Upper lobe of right lung (tissue), 1 donor: Measurements from ENCODE around the gene KRR1. TPM values are rescaled to one million over a fixed set of nuclear protein-coding genes. Genes with fewer than 3 reads are reported as not detected.

Source experiments
- ATAC-seq: fragments of 200-7000 bp; cut with Tn5 transposase; one replicate; pipeline ENCODE4 v1.9.1; 2020; ENCODE audit warnings: mild to moderate bottlenecking, moderate library complexity
- DNase-seq: peaks from one replicate; pipeline ENCODE4 v3.0.0-alpha.2; 2020
- H3K27ac ChIP-seq: fragments of 200-600 bp; one replicate; pipeline ENCODE4 v1.8.0; 2022
- H3K27me3 ChIP-seq: fragments of 200-600 bp; one replicate; pipeline ENCODE4 v1.8.0; 2022; ENCODE audit warnings: mild to moderate bottlenecking
- H3K36me3 ChIP-seq: fragments of 200-600 bp; one replicate; pipeline ENCODE4 v1.8.0; 2022
- H3K4me1 ChIP-seq: fragments of 200-600 bp; one replicate; pipeline ENCODE4 v1.8.0; 2022
- H3K4me3 ChIP-seq: fragments of 200-600 bp; one replicate; pipeline ENCODE4 v1.8.0; 2022; ENCODE audit warnings: mild to moderate bottlenecking
- H3K9me3 ChIP-seq: fragments of 200-600 bp; one replicate; pipeline ENCODE4 v1.8.0; 2022
- intact Hi-C: fragments of 100-400 bp; cut with DNase I; formaldehyde crosslinking; loops from one replicate; pipeline ENCODE4 v1.11.0; 2022
- total RNA-seq: library from RNA; stranded (reverse); fragmentation: NEBNext Ultra II Directional; extraction: Animal tissue kit (Norgen Biotek cat#: 25700); gene quantifications from one replicate; pipeline ENCODE4 v1.2.1, GENCODE V29; 2021
- TF ChIP-seq, protein P1 (sequence below): fragments of 200-600 bp; IDR thresholded peaks from one replicate; pipeline ENCODE4 v1.8.0; 2022; ENCODE audit warnings: antibody characterized with exemption
- donor health status: DM: no; HTN: yes; CAD: no; lungs with severe emphysema.

KRR1 gene
- total RNA-seq, 1 donor from 2014 or later: 45.3 TPM

DNA sequence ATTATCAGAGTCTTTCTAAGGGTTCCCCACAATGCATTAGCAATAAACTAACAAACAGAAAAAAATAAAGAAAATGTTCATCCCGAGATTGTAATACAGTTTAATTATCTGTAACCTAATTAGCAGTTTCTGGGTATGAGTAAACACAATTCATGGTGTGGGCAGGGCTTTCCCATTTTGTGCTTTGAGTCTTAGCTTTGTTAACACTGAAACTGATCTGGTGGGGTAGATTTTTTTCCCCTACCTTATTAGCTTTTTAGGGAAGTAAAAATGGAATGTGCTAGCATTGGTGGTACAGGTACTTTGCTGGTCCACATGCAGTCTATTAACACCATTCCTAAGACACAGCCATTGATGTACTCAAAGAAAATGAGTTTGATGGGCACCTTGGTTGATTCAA, 18.4 kb upstream of the KRR1 start:
- Histone ChIP-seq H3K4me3 (no peak overlapping the region), H3K36me3 (no peaks in the 10 kb centered on the region), H3K27me3 (no peaks in the 10 kb centered on the region), H3K4me1 (no peaks in the 10 kb centered on the region), H3K9me3 (no peaks in the 10 kb centered on the region), H3K27ac (no peak overlapping the region)
- DNase-seq (no peak), ATAC-seq (no peak)
- TF ChIP-seq, protein P1, sequence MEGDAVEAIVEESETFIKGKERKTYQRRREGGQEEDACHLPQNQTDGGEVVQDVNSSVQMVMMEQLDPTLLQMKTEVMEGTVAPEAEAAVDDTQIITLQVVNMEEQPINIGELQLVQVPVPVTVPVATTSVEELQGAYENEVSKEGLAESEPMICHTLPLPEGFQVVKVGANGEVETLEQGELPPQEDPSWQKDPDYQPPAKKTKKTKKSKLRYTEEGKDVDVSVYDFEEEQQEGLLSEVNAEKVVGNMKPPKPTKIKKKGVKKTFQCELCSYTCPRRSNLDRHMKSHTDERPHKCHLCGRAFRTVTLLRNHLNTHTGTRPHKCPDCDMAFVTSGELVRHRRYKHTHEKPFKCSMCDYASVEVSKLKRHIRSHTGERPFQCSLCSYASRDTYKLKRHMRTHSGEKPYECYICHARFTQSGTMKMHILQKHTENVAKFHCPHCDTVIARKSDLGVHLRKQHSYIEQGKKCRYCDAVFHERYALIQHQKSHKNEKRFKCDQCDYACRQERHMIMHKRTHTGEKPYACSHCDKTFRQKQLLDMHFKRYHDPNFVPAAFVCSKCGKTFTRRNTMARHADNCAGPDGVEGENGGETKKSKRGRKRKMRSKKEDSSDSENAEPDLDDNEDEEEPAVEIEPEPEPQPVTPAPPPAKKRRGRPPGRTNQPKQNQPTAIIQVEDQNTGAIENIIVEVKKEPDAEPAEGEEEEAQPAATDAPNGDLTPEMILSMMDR: no peak
- intact Hi-C loops: loop anchor here (10.0 kb wide), 1 partner anchor 505 kb away; the partner anchor contains the start of gene PHLDA1

DNA sequence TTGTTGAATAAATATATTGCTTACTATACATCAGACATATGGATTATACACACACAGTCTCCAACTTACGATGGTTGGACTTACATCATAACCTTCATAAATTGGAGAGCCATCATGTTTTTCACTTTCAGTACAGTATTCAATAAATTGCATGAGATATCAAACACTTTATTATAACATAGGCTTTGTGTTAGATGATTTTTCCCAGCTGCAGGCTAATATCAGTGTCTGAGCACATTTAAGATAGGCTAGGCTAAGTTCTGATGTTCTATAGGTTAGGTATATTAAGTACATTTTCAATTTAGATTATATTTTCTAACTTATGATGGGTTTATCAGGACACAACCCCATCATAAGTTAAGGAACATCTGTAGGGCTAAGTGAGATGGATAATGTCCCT, 17.9 kb upstream of the KRR1 start:
- intact Hi-C loops: loop anchor here (10.0 kb wide), 1 partner anchor 505 kb away; the partner anchor contains the start of gene PHLDA1
- H3K27me3 ChIP-seq: no peaks in the 10 kb centered on the region
- TF ChIP-seq, protein P1: no peak
- DNase-seq (no peak), ATAC-seq (no peak)
- no peak overlapping the region for H3K27ac ChIP-seq
- H3K4me1 ChIP-seq: no peaks in the 10 kb centered on the region
- H3K4me3 ChIP-seq: no peak overlapping the region
- H3K9me3 ChIP-seq: no peaks in the 10 kb centered on the region
- H3K36me3 ChIP-seq: no peaks in the 10 kb centered on the region

DNA sequence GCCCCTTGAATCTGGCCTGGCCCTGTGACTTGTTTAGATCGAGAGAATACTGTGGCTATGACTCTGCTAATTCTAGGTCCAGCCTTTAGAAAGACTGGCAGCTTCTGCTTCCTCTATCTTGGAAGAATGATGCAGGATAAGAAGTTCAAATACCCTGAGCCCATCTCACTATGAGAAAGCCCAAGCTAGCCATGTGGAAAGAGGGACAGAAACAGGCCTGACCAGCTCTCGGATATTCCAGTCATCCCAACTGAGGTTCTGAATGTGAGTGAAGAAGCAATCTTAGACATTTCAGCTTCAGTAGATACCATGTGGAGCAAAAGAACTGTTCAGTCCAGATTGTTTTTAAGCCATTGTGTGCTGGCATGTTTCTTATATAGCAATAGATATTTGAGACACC, 17.3 kb upstream of the KRR1 start:
- Histone ChIP-seq H3K27me3 (no peaks in the 10 kb centered on the region), H3K36me3 (no peaks in the 10 kb centered on the region), H3K4me1 (no peaks in the 10 kb centered on the region), H3K4me3 (no peak overlapping the region), H3K9me3 (no peaks in the 10 kb centered on the region), H3K27ac (no peak overlapping the region)
- TF ChIP-seq, protein P1: no peak
- DNase-seq: no peak
- intact Hi-C loops: loop anchor here (10.0 kb wide), 1 partner anchor 506 kb away; the partner anchor contains the start of gene PHLDA1
- ATAC-seq: no peak

DNA sequence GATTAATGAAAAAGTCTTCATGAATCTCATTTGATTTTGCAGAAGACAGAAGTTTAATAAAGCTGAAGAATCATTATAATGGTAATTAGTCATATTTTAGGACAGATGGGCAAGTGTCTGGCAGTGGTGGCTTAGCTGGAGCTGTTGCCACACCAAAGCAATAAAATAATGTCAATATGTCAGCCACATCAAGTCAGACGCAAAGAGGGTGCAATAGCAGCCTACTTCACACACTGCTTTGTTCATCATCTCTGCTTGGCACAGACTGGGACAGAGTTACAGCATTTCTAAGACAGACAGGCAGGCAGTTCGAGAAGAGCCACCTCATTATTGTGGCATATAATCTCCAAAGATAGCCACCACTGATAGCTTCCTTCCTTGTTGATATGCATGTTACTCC, 16.9 kb upstream of the KRR1 start:
- no peak overlapping the region for H3K27ac ChIP-seq
- intact Hi-C loops: loop anchor here (10.0 kb wide), 1 partner anchor 507 kb away; the partner anchor contains the start of gene PHLDA1
- DNase-seq: no peak

DNA sequence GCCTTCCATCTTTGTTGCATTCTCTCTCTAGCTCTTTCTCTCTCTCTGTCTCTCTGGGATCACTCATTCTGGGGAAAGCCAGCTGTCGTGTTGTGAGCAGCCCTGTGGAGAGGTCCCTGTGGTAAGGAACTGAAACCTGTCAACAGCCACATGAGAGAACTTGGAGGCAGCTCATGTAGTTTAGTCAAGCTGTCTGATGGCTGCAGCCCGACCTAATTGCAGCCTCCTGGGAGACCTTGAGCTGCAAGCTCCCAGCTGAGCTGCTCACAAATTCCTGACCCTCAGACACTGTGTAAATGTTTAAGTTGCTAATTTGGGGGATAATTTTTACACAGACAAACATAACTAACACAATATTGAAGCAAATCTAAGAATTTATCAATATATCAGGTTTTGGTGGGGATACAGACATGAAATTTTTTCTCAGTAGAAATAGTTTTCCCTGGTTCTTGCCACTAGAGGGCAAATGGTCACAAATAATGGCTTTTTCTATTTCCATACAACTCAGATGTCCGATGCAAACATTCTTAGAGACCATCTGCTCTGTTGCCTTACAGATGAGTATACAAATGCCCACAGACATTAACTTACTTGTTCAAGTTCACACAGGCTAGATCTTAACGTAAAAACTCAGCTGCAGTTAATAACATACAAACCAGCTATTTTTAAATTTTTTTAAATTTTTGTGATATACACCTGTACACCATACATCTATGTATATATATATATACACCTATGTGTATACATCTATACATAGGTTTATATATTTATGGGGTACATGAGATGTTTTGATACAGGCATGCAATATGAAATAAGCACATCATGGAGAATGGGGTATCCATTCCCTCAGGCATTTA, 15.5 kb upstream of the KRR1 start:
- intact Hi-C loops: loop anchor here (10.0 kb wide), 1 partner anchor 508 kb away; the partner anchor contains the start of gene PHLDA1

More for the DNA sequence above, 16.9 kb upstream of the KRR1 start:
- Histone ChIP-seq H3K4me1 (no peaks in the 10 kb centered on the region), H3K36me3 (no peaks in the 10 kb centered on the region), H3K4me3 (no peak overlapping the region), H3K9me3 (no peaks in the 10 kb centered on the region), H3K27me3 (no peaks in the 10 kb centered on the region)
- ATAC-seq: no peak
- TF ChIP-seq, protein P1: no peak

More for the DNA sequence above, 15.5 kb upstream of the KRR1 start:
- Histone ChIP-seq H3K4me3 (no peak overlapping the region), H3K27ac (no peak overlapping the region), H3K36me3 (no peaks in the 10 kb centered on the region), H3K9me3 (no peaks in the 10 kb centered on the region), H3K27me3 (no peaks in the 10 kb centered on the region), H3K4me1 (no peaks in the 10 kb centered on the region)
- ATAC-seq (peak; percentile 64), DNase-seq (no peak)
- TF ChIP-seq, protein P1: peak; percentile 70
